Hematopoietic multipotent progenitor cell treated with erythropoietin and hydrocortisone succinate and interleukin-3 and kit ligand, for 6 days (in vitro differentiated cells): ENCODE data around the gene RMI2.

Experiments
- DNase-seq: peaks from one replicate; pipeline ENCODE4 v3.0.0-alpha.2; 2015

Gene RMI2

GRCh38 chr16:11386791-11387546 is 41.7 kb downstream of the RMI2 start:
- DNase-seq, result peak; percentile 58

GRCh38 chr16:11389083-11389482 is 43.8 kb downstream of the RMI2 start:
- DNase-seq, result no peak

GRCh38 chr16:11389631-11390565 is 44.6 kb downstream of the RMI2 start:
- DNase-seq, result no peak

- DNase-seq, result no peak
These were observed 45.6 kb downstream of the RMI2 start for GRCh38 chr16:11390573-11391495.

- DNase-seq, result no peak
These were observed 46.3 kb downstream of the RMI2 start for GRCh38 chr16:11391576-11391975.

GRCh38 chr16:11392041-11392581 is 46.9 kb downstream of the RMI2 start:
- no peak for DNase-seq

- DNase-seq, result no peak
These were observed 48.1 kb downstream of the RMI2 start for GRCh38 chr16:11393366-11393765.

GRCh38 chr16:11393861-11394592 is 48.8 kb downstream of the RMI2 start:
- no peak for DNase-seq

GRCh38 chr16:11394593-11394960 is 49.3 kb downstream of the RMI2 start:
- DNase-seq, result no peak

- no peak for DNase-seq
These were observed 50.0 kb downstream of the RMI2 start for GRCh38 chr16:11395008-11395948.

- DNase-seq, result no peak
These were observed 50.6 kb downstream of the RMI2 start for GRCh38 chr16:11395949-11396240.

- DNase-seq, result peak; percentile 64
These were observed 51.2 kb downstream of the RMI2 start for GRCh38 chr16:11396241-11397048.

- DNase-seq, result no peak
These were observed 52.9 kb downstream of the RMI2 start for GRCh38 chr16:11398136-11398535.

- no peak for DNase-seq
These were observed 53.6 kb downstream of the RMI2 start for GRCh38 chr16:11398851-11399250.

- no peak for DNase-seq
These were observed 54.1 kb downstream of the RMI2 start for GRCh38 chr16:11399261-11399831.

GRCh38 chr16:11400076-11400475 is 54.8 kb downstream of the RMI2 start:
- DNase-seq, result no peak
